Stimulated activated CD8-positive, alpha-beta memory T cell treated with anti-CD3 and anti-CD28 coated beads, Interleukin-12 subunit alpha, Interleukin-12 subunit beta, amount 100 ng/mL, for 1 hour (primary cell): Measurements from ENCODE around the gene TOP2B.

Source experiments
- DNase-seq: peaks from one replicate; pipeline ENCODE4 v3.0.0-alpha.2; 2020; ENCODE audit warnings: low read depth

Gene TOP2B

DNA sequence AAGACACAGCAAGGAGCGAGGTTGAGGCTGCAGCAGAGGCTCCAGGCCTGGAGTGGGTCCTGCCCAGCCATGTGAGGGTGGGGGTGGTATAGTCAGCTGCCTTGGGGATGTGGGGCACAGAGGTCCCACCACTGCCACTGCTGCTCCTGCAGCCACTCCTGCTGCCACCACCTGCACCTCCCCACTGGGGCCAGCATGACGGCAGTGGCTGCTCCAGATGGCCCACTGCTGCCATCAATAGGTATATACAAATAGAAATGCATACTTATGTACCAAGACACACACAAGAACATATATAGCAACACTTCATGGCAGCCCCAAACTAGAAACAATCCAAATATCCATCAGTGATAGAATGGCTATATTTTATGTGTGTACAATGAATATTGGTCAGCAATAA is 10.0 kb upstream of the TOP2B start:
- DNase-seq, result no peak

DNA sequence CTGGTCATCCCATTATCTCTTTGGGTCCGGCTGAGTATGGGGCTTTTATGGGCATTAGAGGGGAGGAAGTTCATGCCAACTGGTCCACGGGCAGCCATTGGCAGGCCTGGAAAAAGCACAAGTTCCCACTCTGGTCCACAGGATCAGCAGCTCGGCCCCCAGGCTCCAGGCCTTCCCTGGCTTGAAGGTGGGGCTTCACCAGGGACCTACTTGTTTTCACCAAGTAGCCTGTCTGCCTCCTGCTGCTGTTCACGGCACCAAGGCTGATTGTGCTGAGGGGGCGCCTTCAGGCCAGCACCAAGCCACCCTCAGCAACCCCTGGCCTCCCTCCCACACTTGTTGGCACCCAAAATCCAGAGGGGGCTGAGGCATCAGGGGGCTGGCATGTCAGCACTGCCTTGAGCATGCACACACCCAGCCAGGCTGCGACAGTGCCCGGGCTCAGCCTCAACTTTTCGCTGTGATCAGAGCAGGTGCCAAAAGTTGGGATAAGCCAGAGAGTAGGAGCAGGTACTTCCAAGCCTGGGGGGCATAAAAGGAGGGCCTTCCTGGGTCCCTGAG is 9.1 kb upstream of the TOP2B start:
- no peak for DNase-seq

GRCh38 chr3:25665315-25666280 is 891 bp upstream of the TOP2B start:
- DNase-seq, result peak; percentile 4

- peak; percentile 29 for DNase-seq
Measured at GRCh38 chr3:25663869-25664811, 567 bp downstream of the TOP2B start.

- DNase-seq, result peak; percentile 3
Measured at GRCh38 chr3:25663347-25663868, 1.3 kb downstream of the TOP2B start.

- DNase-seq, result no peak
Measured at GRCh38 chr3:25662736-25663320, 1.9 kb downstream of the TOP2B start.

DNA sequence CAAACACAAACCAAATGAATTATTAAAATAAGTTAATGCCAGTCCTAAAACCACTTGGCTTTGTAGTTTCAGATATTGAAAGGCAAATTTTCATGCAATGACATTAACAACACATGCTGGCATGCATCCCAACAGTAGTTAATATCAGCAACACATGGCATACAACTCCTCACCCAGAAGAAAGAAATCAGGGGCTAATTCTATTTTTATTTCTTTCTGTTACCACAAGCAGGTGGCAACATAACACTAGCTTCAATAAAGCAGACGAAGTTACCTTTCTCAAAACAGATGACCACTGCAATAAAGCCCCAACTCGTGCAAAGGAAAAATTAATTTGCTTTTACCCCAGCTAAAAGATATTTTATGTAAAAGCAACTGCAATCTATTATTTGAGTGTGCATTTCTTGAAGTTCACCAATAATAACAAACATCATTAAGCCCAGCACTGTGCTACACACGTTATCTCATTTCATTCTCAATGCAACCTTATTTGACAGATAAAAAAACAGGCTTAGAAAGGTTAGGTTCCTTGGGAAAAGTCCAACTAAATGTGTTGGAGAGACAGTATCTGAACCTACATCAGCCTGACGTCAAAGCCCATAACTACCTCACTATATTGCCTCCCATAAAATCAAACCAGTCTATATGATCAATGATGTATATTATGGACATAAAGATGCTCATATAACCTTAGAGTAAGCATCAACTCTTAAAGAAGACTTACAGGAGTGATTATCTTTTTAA is 2.8 kb downstream of the TOP2B start:
- DNase-seq, result no peak

DNA sequence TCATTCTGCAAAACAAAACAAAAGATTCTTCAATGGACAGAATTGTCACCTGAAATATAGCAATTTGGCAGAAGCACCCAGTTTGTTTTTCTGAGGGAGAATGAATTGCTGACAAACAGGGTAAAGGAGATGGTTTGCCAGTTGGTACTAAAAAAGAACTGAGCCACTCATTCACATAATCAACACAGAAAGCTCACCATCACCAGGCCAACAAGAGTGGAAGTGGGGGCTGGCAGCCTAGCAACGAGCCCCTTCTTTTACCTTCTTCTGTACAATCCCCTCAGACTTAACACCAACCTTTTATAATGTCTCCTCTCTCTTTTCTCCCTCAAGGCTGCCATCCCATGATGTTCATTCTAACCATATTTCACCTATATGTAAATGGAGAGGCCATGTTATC is 5.9 kb downstream of the TOP2B start:
- no peak for DNase-seq

DNA sequence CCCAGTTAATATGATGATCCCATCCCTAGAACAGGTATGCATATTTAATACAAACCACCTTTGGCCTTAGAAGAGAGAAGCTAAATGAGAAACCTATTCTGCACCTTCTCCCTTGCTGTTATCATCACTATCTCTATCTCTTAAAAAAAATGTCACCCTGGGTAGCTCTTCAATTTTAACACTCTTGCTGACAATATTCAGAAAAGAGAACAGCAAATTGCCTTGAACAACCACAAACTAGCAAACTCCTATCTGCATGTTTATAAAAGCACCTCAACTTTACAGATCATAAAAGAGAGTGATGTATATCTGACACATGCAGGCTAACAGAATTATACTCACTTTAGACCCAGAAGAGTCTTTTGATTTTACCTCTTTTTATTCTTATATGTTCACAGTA is 7.4 kb downstream of the TOP2B start:
- no peak for DNase-seq

DNA sequence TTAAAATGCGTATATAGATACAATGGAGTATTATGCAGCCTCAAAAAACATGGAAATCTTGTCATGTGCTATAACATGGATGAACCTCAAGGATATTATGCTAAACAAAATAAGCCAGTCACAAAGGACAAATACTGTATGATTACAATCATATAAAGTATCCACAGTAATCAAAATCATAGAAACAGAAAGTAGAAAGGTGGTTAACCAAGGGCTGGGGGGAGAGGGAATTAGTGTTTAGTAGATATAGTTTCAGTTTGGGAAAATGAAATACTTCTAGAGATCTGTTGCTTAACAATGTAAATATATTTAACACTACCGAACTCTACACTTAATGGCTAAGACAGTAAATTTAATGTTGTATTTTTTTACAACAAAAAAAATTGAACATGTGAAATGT is 9.0 kb downstream of the TOP2B start:
- no peak for DNase-seq

DNA sequence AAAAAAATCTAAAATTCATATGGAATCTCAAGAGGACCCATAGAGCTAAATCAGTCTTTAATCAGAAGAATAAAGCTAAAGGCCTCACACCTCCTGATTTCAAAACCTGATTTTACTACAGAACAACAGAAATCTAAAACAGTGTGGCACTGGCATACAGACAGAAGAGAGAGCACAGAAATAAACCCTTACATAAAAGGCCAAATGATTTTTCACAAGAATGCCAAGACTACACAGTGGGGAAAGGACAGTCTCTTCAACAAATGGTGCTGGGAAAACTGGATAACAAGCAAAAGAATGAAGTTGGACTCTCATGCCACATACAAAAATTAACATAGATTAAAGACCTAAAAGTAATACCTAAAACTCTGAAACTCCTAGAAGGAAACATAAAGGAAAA is 10.1 kb downstream of the TOP2B start:
- no peak for DNase-seq

DNA sequence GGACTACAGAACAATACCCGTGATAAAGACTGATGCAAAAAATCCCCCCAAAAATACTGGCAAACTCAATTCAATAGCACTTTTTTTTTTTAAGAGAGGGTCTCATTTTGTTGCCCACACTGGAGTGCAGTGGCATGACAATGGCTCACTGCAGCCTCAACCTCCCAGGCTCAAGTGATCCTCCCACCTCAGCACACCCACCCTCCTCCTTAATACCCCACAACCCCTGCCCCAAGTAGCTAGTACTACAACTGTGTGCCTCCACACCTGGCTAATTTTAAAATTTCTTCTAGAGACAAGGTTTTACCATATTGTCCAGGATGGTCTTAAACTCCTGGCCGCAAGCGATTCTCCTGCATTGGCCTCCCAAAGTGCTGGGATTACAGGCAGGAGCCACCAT is 11.4 kb downstream of the TOP2B start:
- DNase-seq, result no peak

GRCh38 chr3:25652921-25653320 is 11.8 kb downstream of the TOP2B start:
- no peak for DNase-seq

DNA sequence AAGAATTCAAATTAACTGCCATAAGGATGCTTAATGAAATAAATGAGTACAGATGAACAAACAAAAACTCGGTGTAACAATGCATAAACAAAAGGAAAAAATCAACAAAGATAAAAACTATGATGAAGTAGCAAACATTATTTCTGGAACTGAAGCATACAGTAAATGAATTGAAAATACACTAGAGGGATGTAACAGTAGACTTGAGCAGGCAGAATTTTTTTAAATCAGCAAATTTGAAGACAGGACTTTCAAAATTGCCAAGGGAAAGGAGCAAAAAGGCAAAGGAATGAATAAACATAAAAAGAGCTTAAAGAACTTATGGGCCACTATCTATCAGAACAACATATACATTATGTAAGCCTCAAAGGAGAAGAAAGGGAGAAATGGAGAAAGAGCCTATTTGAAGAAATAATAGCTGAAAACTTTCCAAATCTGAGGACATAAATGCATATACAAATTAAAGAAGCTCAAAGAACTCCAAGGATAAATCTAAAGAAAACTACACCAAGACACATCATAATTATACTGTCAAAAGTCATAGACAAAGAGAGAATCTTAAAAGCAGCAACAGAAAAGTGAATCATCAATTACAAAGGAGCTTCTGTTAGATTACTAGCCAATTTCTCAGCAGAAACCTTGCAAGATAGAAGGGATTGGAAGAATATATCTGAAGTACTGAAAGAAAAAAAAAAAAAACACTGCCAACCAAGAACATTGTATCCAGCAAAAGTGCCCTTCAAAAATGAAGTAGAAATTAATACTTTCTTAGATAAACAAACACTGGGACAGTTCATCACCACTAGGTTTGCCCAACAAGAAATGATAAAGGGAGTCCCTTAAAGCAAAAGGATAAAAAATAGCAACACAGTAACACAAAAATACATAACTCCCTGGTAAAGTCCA is 15.5 kb downstream of the TOP2B start:
- DNase-seq, result no peak

DNA sequence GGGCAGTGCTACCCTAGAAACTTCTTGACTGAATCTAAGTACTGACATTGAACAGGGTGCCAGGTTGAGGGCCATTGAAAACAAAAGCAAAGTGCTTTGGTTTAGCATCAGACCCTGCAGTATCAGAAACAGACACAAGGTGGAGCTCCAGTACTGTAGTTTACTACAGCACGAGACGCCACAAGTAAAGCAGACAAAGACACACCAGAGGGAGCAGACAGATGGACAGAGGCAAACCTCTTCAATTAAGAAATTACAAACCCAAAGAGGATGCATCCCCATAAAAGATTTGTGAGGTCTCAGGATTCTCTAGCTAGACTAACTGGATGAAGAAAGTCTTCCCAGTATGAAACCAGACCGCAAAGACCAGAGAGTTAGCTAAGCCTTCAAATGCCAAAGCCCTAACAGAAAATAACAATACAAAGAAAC is 16.6 kb downstream of the TOP2B start:
- peak; percentile 74 for DNase-seq

GRCh38 chr3:25635038-25635437 is 29.7 kb downstream of the TOP2B start:
- no peak for DNase-seq

DNA sequence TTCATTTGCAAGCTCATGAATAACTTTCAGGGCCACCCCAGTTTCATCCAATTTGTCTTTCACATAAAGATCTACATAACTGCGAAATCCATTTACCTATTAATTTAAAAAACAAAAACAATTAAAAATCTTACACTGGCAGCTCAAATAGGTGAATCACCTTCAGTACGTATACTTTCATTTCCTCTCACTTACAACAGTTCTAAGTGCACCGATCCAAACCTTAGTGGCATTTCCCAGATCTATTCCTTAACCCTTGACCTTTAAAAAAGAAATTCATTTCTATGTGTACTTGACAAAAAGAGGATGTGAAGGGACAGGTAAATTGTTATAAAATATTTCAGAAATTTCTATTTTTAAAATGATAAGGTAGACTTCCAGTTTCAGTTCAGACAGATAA is 30.8 kb downstream of the TOP2B start:
- DNase-seq, result no peak

DNA sequence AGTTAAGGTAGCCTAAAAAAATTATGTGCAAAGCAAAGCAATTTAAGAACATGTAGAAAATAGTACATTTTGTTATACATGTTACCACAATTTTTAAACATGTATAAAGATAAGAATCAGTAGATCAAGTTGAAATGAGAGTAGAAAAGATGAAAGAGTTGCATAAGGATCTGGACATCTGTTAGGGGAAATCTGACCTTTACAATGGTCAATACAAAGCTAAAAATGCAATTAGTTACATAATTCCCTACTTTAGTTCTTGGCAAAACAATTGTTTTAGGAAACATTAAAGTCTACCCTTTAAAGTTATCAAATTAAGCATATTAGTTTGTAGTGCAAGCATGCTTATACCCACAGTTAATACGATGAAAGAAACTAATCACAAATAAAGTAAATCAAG is 32.7 kb downstream of the TOP2B start:
- DNase-seq, result no peak

GRCh38 chr3:25621087-25621486 is 43.6 kb downstream of the TOP2B start:
- no peak for DNase-seq

DNA sequence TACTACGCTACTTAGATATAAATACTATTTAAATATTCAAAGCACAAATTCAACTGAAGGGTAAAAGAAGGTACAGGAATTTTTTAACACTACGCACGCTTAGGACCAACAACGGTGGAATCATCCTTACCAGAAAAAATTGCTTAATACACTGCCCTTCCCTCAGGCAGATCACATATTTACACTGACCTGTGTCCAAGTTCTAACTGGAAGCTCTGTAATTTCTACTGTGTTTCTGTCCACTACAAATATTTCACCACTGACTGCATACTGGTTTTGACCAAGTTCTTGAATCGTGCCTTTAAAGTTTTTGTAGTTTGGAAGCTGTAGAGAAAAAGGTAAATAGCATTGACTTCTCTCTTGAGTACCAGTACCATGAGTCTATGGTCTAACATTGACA is 44.2 kb downstream of the TOP2B start:
- DNase-seq, result no peak
